Measurements from ENCODE around the gene SMIM20.

SMIM20 gene

GRCh38 chr4:25926462-25926861, 12.4 kb downstream of the SMIM20 start:
- no peak for DNase-seq (ENCODE audit: low spot score)

GRCh38 chr4:25927361-25928195, 13.6 kb downstream of the SMIM20 start:
- peak; percentile 20 for DNase-seq (ENCODE audit: low spot score)

- DNase-seq (ENCODE audit: low spot score) = no peak
These were observed 14.6 kb downstream of the SMIM20 start for GRCh38 chr4:25928379-25929297.

GRCh38 chr4:25929298-25929686, 15.3 kb downstream of the SMIM20 start:
- DNase-seq (ENCODE audit: low spot score) = no peak

GRCh38 chr4:25930731-25931354, 16.8 kb downstream of the SMIM20 start:
- peak; percentile 60 for DNase-seq (ENCODE audit: low spot score)

- DNase-seq (ENCODE audit: low spot score) = no peak
These were observed 22.7 kb downstream of the SMIM20 start for GRCh38 chr4:25936696-25937095.

- no peak for DNase-seq (ENCODE audit: low spot score)
These were observed 23.8 kb downstream of the SMIM20 start for GRCh38 chr4:25937801-25938200.

- DNase-seq (ENCODE audit: low spot score) = no peak
These were observed 24.3 kb downstream of the SMIM20 start for GRCh38 chr4:25938366-25938765.

- DNase-seq (ENCODE audit: low spot score) = no peak
These were observed 24.8 kb downstream of the SMIM20 start for GRCh38 chr4:25938787-25939186.

- no peak for DNase-seq (ENCODE audit: low spot score)
These were observed 25.3 kb downstream of the SMIM20 start for GRCh38 chr4:25939330-25939729.

GRCh38 chr4:25941457-25942221, 27.6 kb downstream of the SMIM20 start:
- peak; percentile 40 for DNase-seq (ENCODE audit: low spot score)

GRCh38 chr4:25943312-25943711, 29.3 kb downstream of the SMIM20 start:
- no peak for DNase-seq (ENCODE audit: low spot score)

- no peak for DNase-seq (ENCODE audit: low spot score)
These were observed 29.8 kb downstream of the SMIM20 start for GRCh38 chr4:25943805-25944204.

- no peak for DNase-seq (ENCODE audit: low spot score)
These were observed 34.0 kb downstream of the SMIM20 start for GRCh38 chr4:25948051-25948450.

- no peak for DNase-seq (ENCODE audit: low spot score)
These were observed 35.2 kb downstream of the SMIM20 start for GRCh38 chr4:25949173-25949748.

- DNase-seq (ENCODE audit: low spot score) = no peak
These were observed 36.0 kb downstream of the SMIM20 start for GRCh38 chr4:25949994-25950393.

- no peak for DNase-seq (ENCODE audit: low spot score)
These were observed 36.7 kb downstream of the SMIM20 start for GRCh38 chr4:25950461-25951389.

GRCh38 chr4:25951390-25951952, 37.5 kb downstream of the SMIM20 start:
- no peak for DNase-seq (ENCODE audit: low spot score)

- no peak for DNase-seq (ENCODE audit: low spot score)
These were observed 39.7 kb downstream of the SMIM20 start for GRCh38 chr4:25953740-25954139.
